Muscle of leg (tissue), 11 donors: ENCODE results near the gene STARD3NL. TPM values are rescaled to one million over a fixed set of nuclear protein-coding genes. Genes with fewer than 3 reads are reported as not detected.
"Not testable (repeated sequence)": the region's sequence is repeated elsewhere in the genome, so short reads cannot be mapped to it uniquely, and the experiment has no call there.

ENCODE experiments used
- DNase-seq: peaks from one replicate; pipeline ENCODE4 v3.0.0; 2013
- H3K27ac ChIP-seq: one replicate; pipeline ENCODE4 v1.5.1; 2013; ENCODE audit warnings: mild to moderate bottlenecking, low read length, control low read depth
- H3K27me3 ChIP-seq: one replicate; pipeline ENCODE4 v1.6.1; 2013; ENCODE audit warnings: low read length; ENCODE audit not compliant: control insufficient read depth, insufficient read depth
- H3K36me3 ChIP-seq: one replicate; pipeline ENCODE4 v1.6.1; 2013; ENCODE audit warnings: low read length; ENCODE audit not compliant: control insufficient read depth, insufficient read depth
- H3K4me1 ChIP-seq: one replicate; pipeline ENCODE4 v1.6.1; 2013; ENCODE audit warnings: low read length; ENCODE audit not compliant: control insufficient read depth, insufficient read depth
- H3K4me3 ChIP-seq: one replicate; pipeline ENCODE4 v1.5.1; 2013; ENCODE audit warnings: low read length, control low read depth
- H3K9me3 ChIP-seq: replicated peaks from 2 replicates; pipeline ENCODE4 v1.6.1; 2013; ENCODE audit warnings: low read depth, low read length; ENCODE audit not compliant: control insufficient read depth
- WGBS: methylation state at CpG from one replicate; pipeline ENCODE4 v1.1.5; 2013; ENCODE audit warnings: missing lambda C conversion rate; ENCODE audit not compliant: insufficient coverage; 5-methylcytosine and 5-hydroxymethylcytosine counted together
- polyA plus RNA-seq, 8 donors: library from polyadenylated mRNA; unstranded; fragments of 120-200 nt; gene quantifications; one replicate each; pipeline versions ENCODE4 v1.2.1 to v1.2.3, GENCODE V29; 2013; ENCODE audit warnings: inconsistent platforms in 1 of 8, low replicate concordance in 1 of 8; ENCODE audit not compliant: insufficient read length in 8 of 8, insufficient read depth in 1 of 8
- total RNA-seq: library from RNA; stranded (reverse); fragments of 120-200 nt; gene quantifications from one replicate; pipeline ENCODE4 v1.2.4, GENCODE V29; 2013

STARD3NL gene
- total and polyA plus RNA-seq, 9 donors = 29.7 to 37.8 (median 31.1) TPM

GRCh38 chr7:38154278-38154677, 23.8 kb upstream of the STARD3NL start:
- no CpG with 5 or more reads among the region's 2 CpGs for WGBS

GRCh38 chr7:38160003-38160571, 18.0 kb upstream of the STARD3NL start:
- no peaks in the 10 kb centered on the region for H3K4me1 ChIP-seq
- no peaks in the 10 kb centered on the region for H3K27me3 ChIP-seq
- no peak overlapping the region for H3K27ac ChIP-seq
- H3K9me3 ChIP-seq = peaks cover 3% of the 10 kb centered on the region
- no peak for DNase-seq
- 90% methylated on average over 3 of the region's 5 CpGs for WGBS
- H3K36me3 ChIP-seq = no peaks in the 10 kb centered on the region
- no peak overlapping the region for H3K4me3 ChIP-seq

More at GRCh38 chr7:38154278-38154677, 23.8 kb upstream of the STARD3NL start:
- Histone ChIP-seq H3K4me3 (no peak overlapping the region), H3K4me1 (no peaks in the 10 kb centered on the region), H3K27me3 (no peaks in the 10 kb centered on the region), H3K9me3 (peaks cover 3% of the 10 kb centered on the region), H3K36me3 (no peaks in the 10 kb centered on the region), H3K27ac (no peak overlapping the region)
- DNase-seq = no peak

- no peaks in the 10 kb centered on the region for H3K9me3 ChIP-seq
- no peaks in the 10 kb centered on the region for H3K27me3 ChIP-seq
- no peak for DNase-seq
- no peak overlapping the region for H3K27ac ChIP-seq
- H3K4me3 ChIP-seq = no peak overlapping the region
- no CpG with 5 or more reads among the region's 1 CpG for WGBS
- H3K36me3 ChIP-seq = no peaks in the 10 kb centered on the region
- H3K4me1 ChIP-seq = no peaks in the 10 kb centered on the region
These were observed 16.0 kb upstream of the STARD3NL start for GRCh38 chr7:38162036-38162435.

- no peaks in the 10 kb centered on the region for H3K4me1 ChIP-seq
- no peaks in the 10 kb centered on the region for H3K27me3 ChIP-seq
- no peaks in the 10 kb centered on the region for H3K9me3 ChIP-seq
- no peak for DNase-seq
- 89% methylated on average over 2 of the region's 4 CpGs for WGBS
- no peaks in the 10 kb centered on the region for H3K36me3 ChIP-seq
- no peak overlapping the region for H3K4me3 ChIP-seq
- no peak overlapping the region for H3K27ac ChIP-seq
These were observed 14.4 kb upstream of the STARD3NL start for GRCh38 chr7:38163671-38164070.

- Histone ChIP-seq H3K9me3 (no peaks in the 10 kb centered on the region), H3K27me3 (no peaks in the 10 kb centered on the region), H3K36me3 (no peaks in the 10 kb centered on the region), H3K4me3 (no peak overlapping the region), H3K27ac (no peak overlapping the region), H3K4me1 (peaks cover 4% of the 10 kb centered on the region)
- DNase-seq = no peak
- WGBS = no CpG with 5 or more reads among the region's 1 CpG
These were observed 9.0 kb upstream of the STARD3NL start for GRCh38 chr7:38168890-38169570.

- no peaks in the 10 kb centered on the region for H3K9me3 ChIP-seq
- H3K27ac ChIP-seq = peak overlapping the region; percentile 43
- no peaks in the 10 kb centered on the region for H3K27me3 ChIP-seq
- peaks cover 4% of the 10 kb centered on the region for H3K4me1 ChIP-seq
- H3K4me3 ChIP-seq = no peak overlapping the region
- no peaks in the 10 kb centered on the region for H3K36me3 ChIP-seq
- WGBS = 38% methylated on average over 1 of the region's 2 CpGs
- DNase-seq = peak; percentile 65
These were observed 8.2 kb upstream of the STARD3NL start for GRCh38 chr7:38169847-38170246.

- Histone ChIP-seq H3K4me3 (no peak overlapping the region), H3K27me3 (no peaks in the 10 kb centered on the region), H3K4me1 (peaks cover 4% of the 10 kb centered on the region), H3K36me3 (no peaks in the 10 kb centered on the region), H3K27ac (no peak overlapping the region), H3K9me3 (no peaks in the 10 kb centered on the region)
- WGBS = no CpG with 5 or more reads among the region's 6 CpGs
- DNase-seq = peak; percentile 19
These were observed 6.2 kb upstream of the STARD3NL start for GRCh38 chr7:38171623-38172391.

- H3K4me3 ChIP-seq, DNase-seq, H3K27ac ChIP-seq, H3K4me1 ChIP-seq, H3K27me3 ChIP-seq, H3K9me3 ChIP-seq, H3K36me3 ChIP-seq: not testable (repeated sequence)
- 93% methylated on average over 8 of the region's 9 CpGs for WGBS
These were observed 2.5 kb upstream of the STARD3NL start for GRCh38 chr7:38175547-38175946.

GRCh38 chr7:38177621-38178003, 433 bp upstream of the STARD3NL start:
- WGBS = 2% methylated on average over 13 of the region's 15 CpGs
- Histone ChIP-seq H3K36me3 (no peaks in the 10 kb centered on the region), H3K9me3 (no peaks in the 10 kb centered on the region), H3K4me3 (peak overlapping the region; percentile 60), H3K4me1 (peaks cover 5% of the 10 kb centered on the region), H3K27ac (peak overlapping the region; percentile 96), H3K27me3 (no peaks in the 10 kb centered on the region)
- no peak for DNase-seq

GRCh38 chr7:38178695-38179344, 775 bp downstream of the STARD3NL start:
- WGBS = 2% methylated on average over 5 of the region's 15 CpGs
- peak overlapping the region; percentile 96 for H3K27ac ChIP-seq
- DNase-seq = no peak
- H3K9me3 ChIP-seq = no peaks in the 10 kb centered on the region
- no peaks in the 10 kb centered on the region for H3K36me3 ChIP-seq
- no peaks in the 10 kb centered on the region for H3K27me3 ChIP-seq
- peaks cover 5% of the 10 kb centered on the region for H3K4me1 ChIP-seq
- peak overlapping the region; percentile 60 for H3K4me3 ChIP-seq
